ENCODE data around the gene CBY1. TPM values are rescaled to one million over a fixed set of nuclear protein-coding genes. Genes with fewer than 3 reads are reported as not detected.
A peak's percentile ranks its signal among the peaks of the same experiment; 100 is the strongest.

Gene CBY1
- total and polyA plus RNA-seq, 10 of the 15 experiments (the other 5 are each of a cell fraction or from before 2014, with no cell fraction given) = 7.3 to 18.6 (median 11.9) TPM

DNA sequence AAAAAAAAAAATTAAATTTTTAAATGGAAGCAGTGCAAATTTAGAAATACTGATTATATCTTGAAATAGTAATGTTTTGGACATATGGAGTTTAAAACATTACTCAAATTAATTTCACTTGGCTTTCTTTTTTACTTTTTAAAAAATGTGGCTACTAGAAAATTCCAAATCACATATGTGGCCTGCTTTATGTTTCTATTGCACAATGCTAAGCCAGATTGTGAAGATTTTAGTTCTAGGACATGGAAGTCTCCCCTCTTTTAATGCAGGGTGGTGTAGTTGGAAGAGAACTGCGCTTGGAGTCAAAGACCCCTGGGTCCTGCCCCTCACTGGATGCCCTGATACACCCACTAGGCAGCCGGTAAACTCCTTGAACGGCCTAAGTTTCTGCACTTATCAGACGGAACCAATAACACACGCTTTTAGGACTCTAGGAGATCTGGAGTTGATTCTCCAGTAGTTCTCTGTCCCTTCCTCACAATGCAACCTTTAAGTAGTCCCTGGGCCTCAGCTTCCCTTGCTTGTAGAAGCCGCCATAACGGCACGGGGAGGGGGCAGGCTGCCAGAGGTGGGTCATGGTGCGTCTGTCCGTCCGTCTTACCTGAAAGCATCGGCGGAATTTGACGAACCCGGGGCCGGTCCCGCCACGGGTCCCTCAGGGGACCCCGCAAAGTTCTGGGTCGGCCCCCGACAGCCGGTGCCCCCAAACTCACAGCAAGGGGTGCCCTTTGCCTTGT, 751 bp upstream of the CBY1 start:
- WGBS (ENCODE audit: insufficient coverage, insufficient replicate concordance, low lambda C conversion rate, missing lambda C conversion rate) = 14% methylated on average over 22 of the region's 22 CpGs
- FAIRE-seq (no peak), DNase-seq (ENCODE audit: low read depth, low spot score) (no peak), ATAC-seq (no peak; the same call in 2 of the 3 replicates)
- peak overlapping the region; percentile 86 for H3K4me3 ChIP-seq
- peak overlapping the region; percentile 100 for H2AFZ ChIP-seq (ENCODE audit: control insufficient read depth, low read depth, low read length)
- H3K9me3 ChIP-seq (replicated peaks; ENCODE audit: control insufficient read depth, insufficient read depth, low read length) = no peaks in the 10 kb centered on the region
- no peaks in the 10 kb centered on the region for H4K20me1 ChIP-seq (ENCODE audit: control insufficient read depth, insufficient read depth)
- H3K4me2 ChIP-seq (ENCODE audit: control insufficient read depth, insufficient read depth) = peak overlapping the region; percentile 97
- peaks cover 11% of the 10 kb centered on the region for H3K79me2 ChIP-seq (ENCODE audit: control insufficient read depth, insufficient read depth, low read length)
- H3K36me3 ChIP-seq (ENCODE audit: control insufficient read depth in 2 of 2, insufficient read depth in 2 of 2, low read length in 1 of 2) = no peaks in the 10 kb centered on the region
- ChIA-PET SMC1A (ENCODE audit: uncharacterized antibody, unreplicated experiment) (no interaction called here), POLR2A (interaction anchor here (0.7 kb wide), 1 partner anchor 970 kb away, joined by 3 read pairs; no protein-coding TSS in a partner anchor), CTCF (no interaction called here), RAD21 (ENCODE audit: unreplicated experiment) (no interaction called here)
- BruUV-seq (replicated peaks) = no TSS peak
- intact Hi-C loops (cut with micrococcal nuclease; ENCODE audit: unreplicated experiment) (loop anchor here (1.0 kb wide), 1 partner anchor 26 kb away; the partner anchor contains the start of gene TOMM22), in situ Hi-C loops (cut with MboI) (no loop called here)
- H3K27ac ChIP-seq (ENCODE audit: control insufficient read depth, insufficient read depth) = no peak overlapping the region
- peaks cover 5% of the 10 kb centered on the region for H3K4me1 ChIP-seq (ENCODE audit: control insufficient read depth, insufficient read depth, low read length)
- no peaks in the 10 kb centered on the region for H3K27me3 ChIP-seq (replicated peaks in 1 of 2; ENCODE audit: control insufficient read depth in 2 of 2, insufficient read depth in 2 of 2, low read length in 1 of 2)
- peak overlapping the region; percentile 96 for H3K9ac ChIP-seq (ENCODE audit: control insufficient read depth, insufficient read depth, low read length)
- TF ChIP-seq POLR2A (IDR thresholded peaks at IDR 0.05; ENCODE audit: low read depth, low read length) (no peak), WRNIP1 (IDR thresholded peaks at IDR 0.05; ENCODE audit: borderline replicate concordance, low read depth, low read length) (no peak), E2F8 (IDR thresholded peaks at IDR 0.05; ENCODE audit: low read depth, partially characterized antibody) (no peak), CHD4 (IDR thresholded peaks at IDR 0.05) (no peak), HDAC2 (IDR thresholded peaks at IDR 0.05) (no peak), PKNOX1 (IDR thresholded peaks at IDR 0.05) (no peak), GATAD2B (conservative IDR thresholded peaks at IDR 0.05; ENCODE audit: low read depth) (peak; percentile 39; the same call in 1 of the 2 replicates), IRF4 (IDR thresholded peaks at IDR 0.05; ENCODE audit: low read depth, low read length) (no peak), PML (IDR thresholded peaks at IDR 0.05; ENCODE audit: low read length) (no peak; the same call in 1 of the 2 replicates), JUNB (IDR thresholded peaks at IDR 0.05) (no peak), REST (IDR thresholded peaks at IDR 0.05; ENCODE audit: low read depth, low read length) (no peak), NKRF (conservative IDR thresholded peaks at IDR 0.05) (0 out of 2 replicates have a peak, but pooled peaks have one; percentile 49)
- TF ChIP-seq, protein P1, sequence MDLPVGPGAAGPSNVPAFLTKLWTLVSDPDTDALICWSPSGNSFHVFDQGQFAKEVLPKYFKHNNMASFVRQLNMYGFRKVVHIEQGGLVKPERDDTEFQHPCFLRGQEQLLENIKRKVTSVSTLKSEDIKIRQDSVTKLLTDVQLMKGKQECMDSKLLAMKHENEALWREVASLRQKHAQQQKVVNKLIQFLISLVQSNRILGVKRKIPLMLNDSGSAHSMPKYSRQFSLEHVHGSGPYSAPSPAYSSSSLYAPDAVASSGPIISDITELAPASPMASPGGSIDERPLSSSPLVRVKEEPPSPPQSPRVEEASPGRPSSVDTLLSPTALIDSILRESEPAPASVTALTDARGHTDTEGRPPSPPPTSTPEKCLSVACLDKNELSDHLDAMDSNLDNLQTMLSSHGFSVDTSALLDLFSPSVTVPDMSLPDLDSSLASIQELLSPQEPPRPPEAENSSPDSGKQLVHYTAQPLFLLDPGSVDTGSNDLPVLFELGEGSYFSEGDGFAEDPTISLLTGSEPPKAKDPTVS (IDR thresholded peaks at IDR 0.05; ENCODE audit: low read depth, low read length) = no peak
